Gastroesophageal sphincter (tissue), 4 donors: ENCODE measurements around the gene EXOC4. TPM values are rescaled to one million over a fixed set of nuclear protein-coding genes. Genes with fewer than 3 reads are reported as not detected.

Experiments
- ATAC-seq: fragments of 150-250 bp; one replicate; pipeline ENCODE4 v1.9.1; 2016; ENCODE audit warnings: mild to moderate bottlenecking, moderate library complexity
- H3K27ac ChIP-seq, 4 donors: fragments of 200-600 bp; sonication (generic) in 3 of 4; 1 replicate in 3 of 4; 2 replicates in 1 of 4; pipeline ENCODE4 v1.5.1; 2016 to 2019
- H3K27me3 ChIP-seq: fragments of 200-600 bp; sonication (generic); one replicate; pipeline ENCODE4 v1.5.1; 2019
- H3K36me3 ChIP-seq, 2 donors: fragments of 200-600 bp; sonication (generic); one replicate each; pipeline ENCODE4 v1.5.1; 2019; ENCODE audit warnings: control low read depth in 1 of 2
- H3K4me1 ChIP-seq, 3 donors: fragments of 200-600 bp; sonication (generic); 1 replicate in 2 of 3; 2 replicates in 1 of 3; pipeline ENCODE4 v1.5.1; 2016 to 2019; ENCODE audit warnings: control low read depth in 2 of 3
- H3K4me3 ChIP-seq, 2 donors: fragments of 200-600 bp; sonication (generic); one replicate each; pipeline ENCODE4 v1.5.1; 2019; ENCODE audit warnings: mild to moderate bottlenecking in 1 of 2, moderate library complexity in 1 of 2
- H3K9me3 ChIP-seq, 3 donors: fragments of 200-600 bp; sonication (generic); one replicate each; pipeline ENCODE4 v1.5.1; 2017 to 2019; ENCODE audit warnings: control low read depth in 2 of 3
- EP300 ChIP-seq: sonication (generic); formaldehyde crosslinking; IDR thresholded peaks from one replicate; pipeline ENCODE4 v1.6.1; 2017; ENCODE audit warnings: antibody characterized with exemption, mild to moderate bottlenecking
- POLR2A ChIP-seq, 2 donors: fragments of 450-650 bp; IDR thresholded peaks; one replicate each; pipeline ENCODE4 v1.6.1; 2017; ENCODE audit warnings: antibody characterized with exemption in 2 of 2, mild to moderate bottlenecking in 2 of 2, moderate library complexity in 1 of 2
- POLR2AphosphoS5 ChIP-seq: sonication (generic); formaldehyde crosslinking; IDR thresholded peaks from one replicate; pipeline ENCODE4 v1.6.1; 2017; ENCODE audit warnings: antibody characterized with exemption
- WGBS, 2 donors: methylation state at CpG; one replicate each; pipeline ENCODE4 v1.1.5; 2018; ENCODE audit warnings: low coverage in 1 of 2; 5-methylcytosine and 5-hydroxymethylcytosine counted together
- total RNA-seq, 4 donors: library from RNA; depleted of rRNA; stranded (reverse); fragments of >200 nt; gene quantifications; one replicate each; pipeline ENCODE4 v1.1.0, GENCODE V29; 2016
- TF ChIP-seq, protein P1 (sequence below), 4 experiments: fragments of 200-600 bp in 2 of 4; fragments of 450-650 bp in 2 of 4; sonication (generic) in 1 of 4; IDR thresholded peaks; one replicate each; pipeline ENCODE4 v1.5.1; 2017 to 2019; ENCODE audit warnings: antibody characterized with exemption in 4 of 4, mild to moderate bottlenecking in 2 of 4, moderate library complexity in 2 of 4

Gene EXOC4
- total RNA-seq, 4 donors from 2014 or later, result 46.3 to 85.8 (median 51.9) TPM

- Histone ChIP-seq H3K4me1 (peaks cover 0 to 3% (median 0%) of the 10 kb centered on the region in 3 donors), H3K9me3 (no peaks in the 10 kb centered on the region), H3K4me3 (no peak overlapping the region), H3K27ac (no peak overlapping the region), H3K36me3 (no peaks in the 10 kb centered on the region), H3K27me3 (no peaks in the 10 kb centered on the region)
- 81 to 90% methylated on average over 2 to 3 of the region's 3 CpGs for WGBS, 2 donors
- no peak for ATAC-seq
- TF ChIP-seq POLR2A (IDR thresholded peaks at IDR 0.05), result no peak
- TF ChIP-seq POLR2AphosphoS5, result no peak
- TF ChIP-seq EP300, result no peak
- TF ChIP-seq, protein P1, sequence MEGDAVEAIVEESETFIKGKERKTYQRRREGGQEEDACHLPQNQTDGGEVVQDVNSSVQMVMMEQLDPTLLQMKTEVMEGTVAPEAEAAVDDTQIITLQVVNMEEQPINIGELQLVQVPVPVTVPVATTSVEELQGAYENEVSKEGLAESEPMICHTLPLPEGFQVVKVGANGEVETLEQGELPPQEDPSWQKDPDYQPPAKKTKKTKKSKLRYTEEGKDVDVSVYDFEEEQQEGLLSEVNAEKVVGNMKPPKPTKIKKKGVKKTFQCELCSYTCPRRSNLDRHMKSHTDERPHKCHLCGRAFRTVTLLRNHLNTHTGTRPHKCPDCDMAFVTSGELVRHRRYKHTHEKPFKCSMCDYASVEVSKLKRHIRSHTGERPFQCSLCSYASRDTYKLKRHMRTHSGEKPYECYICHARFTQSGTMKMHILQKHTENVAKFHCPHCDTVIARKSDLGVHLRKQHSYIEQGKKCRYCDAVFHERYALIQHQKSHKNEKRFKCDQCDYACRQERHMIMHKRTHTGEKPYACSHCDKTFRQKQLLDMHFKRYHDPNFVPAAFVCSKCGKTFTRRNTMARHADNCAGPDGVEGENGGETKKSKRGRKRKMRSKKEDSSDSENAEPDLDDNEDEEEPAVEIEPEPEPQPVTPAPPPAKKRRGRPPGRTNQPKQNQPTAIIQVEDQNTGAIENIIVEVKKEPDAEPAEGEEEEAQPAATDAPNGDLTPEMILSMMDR (IDR thresholded peaks at IDR 0.05), result no peak
Observed at GRCh38 chr7:134016942-134017303, 764.0 kb downstream of the EXOC4 start.

GRCh38 chr7:134018306-134018705, 765.4 kb downstream of the EXOC4 start:
- no peak overlapping the region for H3K4me3 ChIP-seq
- no peaks in the 10 kb centered on the region for H3K9me3 ChIP-seq
- 88 to 96% methylated on average over 3 of the region's 3 CpGs for WGBS, 2 donors

DNA sequence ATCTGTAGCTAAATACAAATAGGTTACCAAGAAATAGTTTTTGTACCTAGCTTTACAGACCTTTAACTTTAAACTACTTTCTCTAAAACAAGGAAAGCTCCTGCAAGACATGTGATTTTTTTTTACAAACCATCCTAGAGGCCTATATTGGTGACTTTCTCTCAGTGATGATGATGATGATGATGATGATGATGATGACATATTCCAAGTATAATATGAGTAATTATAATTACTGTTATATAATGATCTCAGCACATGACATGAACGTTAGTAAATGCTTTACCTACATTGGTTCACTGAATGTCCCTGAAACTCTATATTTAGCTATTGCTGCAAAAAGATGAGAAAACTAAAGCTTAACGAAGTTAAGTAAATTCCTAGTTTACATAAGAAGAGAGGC, 766.4 kb downstream of the EXOC4 start:
- H3K4me3 ChIP-seq, result no peak overlapping the region
- no peaks in the 10 kb centered on the region for H3K9me3 ChIP-seq
- no peaks in the 10 kb centered on the region for H3K27me3 ChIP-seq
- no peak for ATAC-seq
- H3K27ac ChIP-seq, result no peak overlapping the region
- no peaks in the 10 kb centered on the region for H3K36me3 ChIP-seq
- H3K4me1 ChIP-seq, result peaks cover 0 to 13% (median 0%) of the 10 kb centered on the region in 3 donors
- TF ChIP-seq, protein P1 (IDR thresholded peaks at IDR 0.05), result no peak
- no peak for TF ChIP-seq POLR2AphosphoS5
- WGBS, 2 donors, result 44 to 76% methylated on average over 2 of the region's 2 CpGs

More at GRCh38 chr7:134018306-134018705, 765.4 kb downstream of the EXOC4 start:
- H3K27ac ChIP-seq, result no peak overlapping the region
- H3K36me3 ChIP-seq, result no peaks in the 10 kb centered on the region
- peaks cover 0 to 11% (median 0%) of the 10 kb centered on the region in 3 donors for H3K4me1 ChIP-seq
- ATAC-seq, result no peak
- H3K27me3 ChIP-seq, result no peaks in the 10 kb centered on the region
- TF ChIP-seq EP300 (no peak), POLR2A (IDR thresholded peaks at IDR 0.05) (no peak), POLR2AphosphoS5 (no peak)
- TF ChIP-seq, protein P1 (IDR thresholded peaks at IDR 0.05), result no peak

GRCh38 chr7:134021836-134022235, 769.0 kb downstream of the EXOC4 start:
- TF ChIP-seq EP300 (no peak), POLR2AphosphoS5 (no peak), POLR2A (IDR thresholded peaks at IDR 0.05) (no peak)
- TF ChIP-seq, protein P1 (IDR thresholded peaks at IDR 0.05), result no peak
- Histone ChIP-seq H3K36me3 (no peaks in the 10 kb centered on the region), H3K9me3 (no peaks in the 10 kb centered on the region), H3K4me3 (no peak overlapping the region), H3K27me3 (no peaks in the 10 kb centered on the region), H3K27ac (no peak overlapping the region), H3K4me1 (peaks cover 0 to 24% (median 0%) of the 10 kb centered on the region in 3 donors)
- ATAC-seq, result no peak
- 89 to 95% methylated on average over 1 of the region's 1 CpG for WGBS, 2 donors

DNA sequence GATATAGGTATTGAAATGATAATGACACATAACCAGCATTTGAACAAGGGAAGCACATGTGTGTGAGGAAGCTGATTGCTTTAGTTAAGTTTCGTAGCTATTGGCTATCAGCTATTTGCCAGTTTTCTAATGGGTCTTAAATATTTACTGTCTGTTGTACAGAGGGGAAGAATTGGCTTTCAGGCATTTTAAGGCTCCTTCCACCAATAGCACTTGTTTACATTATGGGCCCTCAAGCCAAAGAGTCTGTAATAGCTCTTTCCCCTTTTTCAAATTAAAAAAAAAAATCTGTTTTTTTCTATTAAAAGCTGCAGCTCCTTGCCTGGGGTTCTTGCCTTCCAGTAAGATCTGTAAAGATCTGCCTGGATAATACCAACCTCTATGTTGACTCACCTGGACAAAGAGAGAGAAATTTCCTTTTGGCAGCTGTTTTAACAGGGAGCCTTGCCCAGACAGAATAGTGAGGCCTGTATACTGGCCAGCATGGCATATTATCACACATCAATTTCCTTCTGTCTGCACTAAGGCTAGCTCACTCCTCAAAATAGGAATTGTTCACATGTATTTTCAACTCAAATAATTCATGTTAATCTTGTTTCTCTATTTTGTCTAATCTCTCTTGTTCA, 769.5 kb downstream of the EXOC4 start:
- no peak for TF ChIP-seq POLR2AphosphoS5
- TF ChIP-seq POLR2A (IDR thresholded peaks at IDR 0.05), result no peak
- no peak for TF ChIP-seq EP300
- TF ChIP-seq, protein P1 (IDR thresholded peaks at IDR 0.05), result no peak
- Histone ChIP-seq H3K9me3 (no peaks in the 10 kb centered on the region), H3K36me3 (no peaks in the 10 kb centered on the region), H3K4me3 (no peak overlapping the region), H3K27me3 (no peaks in the 10 kb centered on the region), H3K4me1 (peaks cover 0 to 24% (median 0%) of the 10 kb centered on the region in 3 donors), H3K27ac (no peak overlapping the region)
- no peak for ATAC-seq
- WGBS, 2 donors, result 83 to 100% methylated on average over 1 of the region's 1 CpG
